Glutamatergic neuron (in vitro differentiated cells): Measurements from ENCODE around the gene LAMA5. TPM values are rescaled to one million over a fixed set of nuclear protein-coding genes. Genes with fewer than 3 reads are reported as not detected.

ENCODE experiments used
- DNase-seq: peaks from one replicate; pipeline ENCODE4 v3.0.0; 2022
- H3K27ac Mint-ChIP-seq: one replicate; pipeline ENCODE4 v1.8.0; 2020; ENCODE audit warnings: mild to moderate bottlenecking, mixed read lengths, inconsistent platforms; ENCODE audit not compliant: unreplicated experiment
- H3K27me3 Mint-ChIP-seq: one replicate; pipeline ENCODE4 v1.8.0; 2020; ENCODE audit warnings: mild to moderate bottlenecking, moderate library complexity, mixed read lengths, inconsistent platforms; ENCODE audit not compliant: unreplicated experiment
- H3K36me3 Mint-ChIP-seq: one replicate; pipeline ENCODE4 v1.8.0; 2020; ENCODE audit warnings: mild to moderate bottlenecking, mixed read lengths, inconsistent platforms; ENCODE audit not compliant: unreplicated experiment
- H3K4me1 Mint-ChIP-seq: one replicate; pipeline ENCODE4 v1.8.0; 2020; ENCODE audit warnings: mild to moderate bottlenecking, low read depth, mixed read lengths, inconsistent platforms; ENCODE audit not compliant: unreplicated experiment
- H3K4me3 Mint-ChIP-seq: one replicate; pipeline ENCODE4 v1.8.0; 2020; ENCODE audit warnings: mild to moderate bottlenecking, mixed read lengths, inconsistent platforms; ENCODE audit not compliant: unreplicated experiment
- H3K9me3 Mint-ChIP-seq: one replicate; pipeline ENCODE4 v1.8.0; 2020; ENCODE audit warnings: mild to moderate bottlenecking, moderate library complexity, mixed read lengths, inconsistent platforms; ENCODE audit not compliant: unreplicated experiment
- CTCF ChIP-seq: fragments of 200-600 bp; sonication (generic); IDR thresholded peaks from one replicate; pipeline ENCODE4 v1.5.0; 2021; ENCODE audit not compliant: partially characterized antibody, unreplicated experiment
- total RNA-seq: library from RNA; stranded (reverse); fragmentation: NEBNext Ultra II Directional; extraction: Animal tissue kit (Norgen Biotek cat#: 25700); gene quantifications from one replicate; pipeline ENCODE4 v1.2.1, GENCODE V29; 2021; ENCODE audit not compliant: unreplicated experiment

LAMA5 gene
- total RNA-seq, 1 donor from 2014 or later: 724 TPM

- no peaks in the 10 kb centered on the region for H3K4me1 Mint-ChIP-seq
- TF ChIP-seq CTCF: no peak
Measured at GRCh38 chr20:62332989-62333819, 33.9 kb downstream of the LAMA5 start.

GRCh38 chr20:62332421-62332820, 34.7 kb downstream of the LAMA5 start:
- no peak for DNase-seq
- no peak overlapping the region for H3K27ac Mint-ChIP-seq
- H3K4me3 Mint-ChIP-seq: no peak overlapping the region
- no peaks in the 10 kb centered on the region for H3K36me3 Mint-ChIP-seq
- no peaks in the 10 kb centered on the region for H3K4me1 Mint-ChIP-seq
- no peak for TF ChIP-seq CTCF
- peaks cover 7% of the 10 kb centered on the region for H3K9me3 Mint-ChIP-seq
- H3K27me3 Mint-ChIP-seq: peaks cover 2% of the 10 kb centered on the region

More at GRCh38 chr20:62332989-62333819, 33.9 kb downstream of the LAMA5 start:
- no peaks in the 10 kb centered on the region for H3K36me3 Mint-ChIP-seq
- peaks cover 7% of the 10 kb centered on the region for H3K9me3 Mint-ChIP-seq
- H3K27ac Mint-ChIP-seq: no peak overlapping the region
- H3K27me3 Mint-ChIP-seq: peaks cover 2% of the 10 kb centered on the region
- H3K4me3 Mint-ChIP-seq: no peak overlapping the region
- no peak for DNase-seq

- Mint-ChIP-seq H3K4me1 (no peaks in the 10 kb centered on the region), H3K27me3 (peaks cover 2% of the 10 kb centered on the region), H3K9me3 (peaks cover 2% of the 10 kb centered on the region), H3K36me3 (no peaks in the 10 kb centered on the region), H3K27ac (no peak overlapping the region), H3K4me3 (no peak overlapping the region)
- DNase-seq: no peak
- TF ChIP-seq CTCF: no peak
Measured at GRCh38 chr20:62331347-62331746, 35.8 kb downstream of the LAMA5 start.

GRCh38 chr20:62330576-62331317, 36.4 kb downstream of the LAMA5 start:
- Mint-ChIP-seq H3K27ac (no peak overlapping the region), H3K4me1 (no peaks in the 10 kb centered on the region), H3K36me3 (peaks cover 6% of the 10 kb centered on the region), H3K9me3 (peaks cover 6% of the 10 kb centered on the region), H3K27me3 (peaks cover 3% of the 10 kb centered on the region), H3K4me3 (no peak overlapping the region)
- no peak for DNase-seq
- TF ChIP-seq CTCF: no peak
